Panc1 (cell line): ENCODE data around the gene TGFBRAP1. TPM values are rescaled to one million over a fixed set of nuclear protein-coding genes. Genes with fewer than 3 reads are reported as not detected.

Experiments used
- total RNA-seq: library from RNA; stranded (reverse); gene quantifications from one replicate; pipeline ENCODE4 v1.2.1, GENCODE V29; 2021; ENCODE audit not compliant: unreplicated experiment

Gene TGFBRAP1
- total RNA-seq, 1 experiment from 2014 or later: 32.7 TPM

Other genes starting within 250 kb of the TGFBRAP1 start
- gene GPR45, start 88.0 kb downstream of the TGFBRAP1 start, total RNA-seq: not detected
- gene C2orf49, start 7.8 kb upstream of the TGFBRAP1 start, total RNA-seq: 20.0 TPM
- 378 TPM for gene FHL2, start 69.3 kb upstream of the TGFBRAP1 start, total RNA-seq